ENCODE results near the gene ST6GALNAC3. TPM values are rescaled to one million over a fixed set of nuclear protein-coding genes. Genes with fewer than 3 reads are reported as not detected.

The ST6GALNAC3 gene
- total RNA-seq, 1 donor from 2014 or later, result 4.7 TPM

GRCh38 chr1:76591461-76591860 is 516.9 kb downstream of the ST6GALNAC3 start:
- Mint-ChIP-seq H3K36me3 (ENCODE audit: low read depth) (no peaks in the 10 kb centered on the region), H3K4me1 (ENCODE audit: low read depth) (no peaks in the 10 kb centered on the region), H3K9me3 (ENCODE audit: low read depth) (peaks cover 3% of the 10 kb centered on the region), H3K27ac (ENCODE audit: unreplicated experiment) (no peak overlapping the region), H3K27me3 (ENCODE audit: low read depth) (no peaks in the 10 kb centered on the region), H3K4me3 (ENCODE audit: unreplicated experiment) (no peak overlapping the region)
- TF ChIP-seq, protein P1, sequence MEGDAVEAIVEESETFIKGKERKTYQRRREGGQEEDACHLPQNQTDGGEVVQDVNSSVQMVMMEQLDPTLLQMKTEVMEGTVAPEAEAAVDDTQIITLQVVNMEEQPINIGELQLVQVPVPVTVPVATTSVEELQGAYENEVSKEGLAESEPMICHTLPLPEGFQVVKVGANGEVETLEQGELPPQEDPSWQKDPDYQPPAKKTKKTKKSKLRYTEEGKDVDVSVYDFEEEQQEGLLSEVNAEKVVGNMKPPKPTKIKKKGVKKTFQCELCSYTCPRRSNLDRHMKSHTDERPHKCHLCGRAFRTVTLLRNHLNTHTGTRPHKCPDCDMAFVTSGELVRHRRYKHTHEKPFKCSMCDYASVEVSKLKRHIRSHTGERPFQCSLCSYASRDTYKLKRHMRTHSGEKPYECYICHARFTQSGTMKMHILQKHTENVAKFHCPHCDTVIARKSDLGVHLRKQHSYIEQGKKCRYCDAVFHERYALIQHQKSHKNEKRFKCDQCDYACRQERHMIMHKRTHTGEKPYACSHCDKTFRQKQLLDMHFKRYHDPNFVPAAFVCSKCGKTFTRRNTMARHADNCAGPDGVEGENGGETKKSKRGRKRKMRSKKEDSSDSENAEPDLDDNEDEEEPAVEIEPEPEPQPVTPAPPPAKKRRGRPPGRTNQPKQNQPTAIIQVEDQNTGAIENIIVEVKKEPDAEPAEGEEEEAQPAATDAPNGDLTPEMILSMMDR (IDR thresholded peaks at IDR 0.05), result no peak
- no peak for DNase-seq (ENCODE audit: low spot score)

DNA sequence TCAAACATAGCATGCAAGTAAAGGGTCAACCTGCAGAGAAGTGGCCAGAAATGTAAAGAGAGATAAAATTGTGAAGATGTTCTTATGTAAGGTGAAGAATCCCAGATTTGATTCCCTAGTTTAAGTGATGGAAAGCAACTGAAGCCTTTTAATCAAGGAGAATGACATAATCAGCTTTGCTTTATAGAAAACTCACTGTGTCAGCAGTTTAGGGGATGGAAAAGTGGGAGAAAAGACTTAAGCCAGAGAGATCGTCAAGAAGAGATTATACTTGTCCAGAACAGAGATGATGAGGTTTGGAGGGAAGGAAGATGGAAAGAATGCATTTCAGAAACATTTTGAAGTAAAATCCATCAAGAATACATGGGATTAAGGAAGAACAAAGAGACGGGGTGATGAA is 517.4 kb downstream of the ST6GALNAC3 start:
- Mint-ChIP-seq H3K9me3 (ENCODE audit: low read depth) (peaks cover 3% of the 10 kb centered on the region), H3K27me3 (ENCODE audit: low read depth) (no peaks in the 10 kb centered on the region), H3K4me1 (ENCODE audit: low read depth) (no peaks in the 10 kb centered on the region), H3K27ac (ENCODE audit: unreplicated experiment) (no peak overlapping the region), H3K36me3 (ENCODE audit: low read depth) (no peaks in the 10 kb centered on the region), H3K4me3 (ENCODE audit: unreplicated experiment) (no peak overlapping the region)
- TF ChIP-seq, protein P1 (IDR thresholded peaks at IDR 0.05), result no peak
- no peak for DNase-seq (ENCODE audit: low spot score)

- H3K27ac Mint-ChIP-seq (ENCODE audit: unreplicated experiment), result no peak overlapping the region
- no peaks in the 10 kb centered on the region for H3K36me3 Mint-ChIP-seq (ENCODE audit: low read depth)
- H3K4me3 Mint-ChIP-seq (ENCODE audit: unreplicated experiment), result no peak overlapping the region
- no peak for DNase-seq (ENCODE audit: low spot score)
- H3K9me3 Mint-ChIP-seq (ENCODE audit: low read depth), result peaks cover 8% of the 10 kb centered on the region
- no peaks in the 10 kb centered on the region for H3K27me3 Mint-ChIP-seq (ENCODE audit: low read depth)
- H3K4me1 Mint-ChIP-seq (ENCODE audit: low read depth), result no peaks in the 10 kb centered on the region
- TF ChIP-seq, protein P1 (IDR thresholded peaks at IDR 0.05), result no peak
Observed at GRCh38 chr1:76593141-76593540, 518.6 kb downstream of the ST6GALNAC3 start.

GRCh38 chr1:76593618-76594017 is 519.1 kb downstream of the ST6GALNAC3 start:
- H3K36me3 Mint-ChIP-seq (ENCODE audit: low read depth), result no peaks in the 10 kb centered on the region
- no peak overlapping the region for H3K4me3 Mint-ChIP-seq (ENCODE audit: unreplicated experiment)
- peaks cover 11% of the 10 kb centered on the region for H3K9me3 Mint-ChIP-seq (ENCODE audit: low read depth)

GRCh38 chr1:76595024-76595423 is 520.5 kb downstream of the ST6GALNAC3 start:
- no peaks in the 10 kb centered on the region for H3K36me3 Mint-ChIP-seq (ENCODE audit: low read depth)
- no peaks in the 10 kb centered on the region for H3K4me1 Mint-ChIP-seq (ENCODE audit: low read depth)
- peaks cover 11% of the 10 kb centered on the region for H3K9me3 Mint-ChIP-seq (ENCODE audit: low read depth)
- DNase-seq (ENCODE audit: low spot score), result no peak
- TF ChIP-seq, protein P1 (IDR thresholded peaks at IDR 0.05), result no peak
- no peak overlapping the region for H3K27ac Mint-ChIP-seq (ENCODE audit: unreplicated experiment)
- no peak overlapping the region for H3K4me3 Mint-ChIP-seq (ENCODE audit: unreplicated experiment)
- no peaks in the 10 kb centered on the region for H3K27me3 Mint-ChIP-seq (ENCODE audit: low read depth)

More at GRCh38 chr1:76593618-76594017, 519.1 kb downstream of the ST6GALNAC3 start:
- no peaks in the 10 kb centered on the region for H3K4me1 Mint-ChIP-seq (ENCODE audit: low read depth)
- H3K27ac Mint-ChIP-seq (ENCODE audit: unreplicated experiment), result no peak overlapping the region
- DNase-seq (ENCODE audit: low spot score), result no peak
- H3K27me3 Mint-ChIP-seq (ENCODE audit: low read depth), result no peaks in the 10 kb centered on the region
- TF ChIP-seq, protein P1 (IDR thresholded peaks at IDR 0.05), result no peak
